Stimulated activated CD8-positive, alpha-beta memory T cell treated with anti-CD3 and anti-CD28 coated beads, Interleukin-12 subunit alpha, Interleukin-12 subunit beta, amount 100 ng/mL, for 4 hours (primary cell): ENCODE measurements around the gene RDX.

Experiments used
- DNase-seq: peaks from one replicate; pipeline ENCODE4 v3.0.0-alpha.2; 2020; ENCODE audit warnings: low read depth

Gene RDX

GRCh38 chr11:110126936-110127335 lies 169.5 kb downstream of the RDX start:
- DNase-seq: no peak

GRCh38 chr11:110125632-110126031 lies 170.8 kb downstream of the RDX start:
- no peak for DNase-seq
